IPS-20b (cell line): Measurements from ENCODE around the gene RHBDL3.
"Not testable (repeated sequence)": the region's sequence is repeated elsewhere in the genome, so short reads cannot be mapped to it uniquely, and the experiment has no call there.

Experiments used
- H3K27ac ChIP-seq: one replicate; pipeline ENCODE4 v1.5.1; 2013; ENCODE audit warnings: low read length
- H3K27me3 ChIP-seq: 2 replicates; pipeline ENCODE4 v1.6.1; 2013; ENCODE audit warnings: mild to moderate bottlenecking, low read length, inconsistent platforms; ENCODE audit not compliant: insufficient read depth
- H3K36me3 ChIP-seq: 2 replicates; pipeline ENCODE4 v1.6.1; 2013; ENCODE audit warnings: low read depth, mild to moderate bottlenecking, inconsistent platforms, low read length, moderate library complexity; ENCODE audit not compliant: insufficient read depth
- H3K4me1 ChIP-seq: 2 replicates; pipeline ENCODE4 v1.6.1; 2013; ENCODE audit warnings: mild to moderate bottlenecking, control low read depth, inconsistent platforms, low read length, moderate library complexity; ENCODE audit not compliant: insufficient read depth
- H3K4me3 ChIP-seq: 2 replicates; pipeline ENCODE4 v1.5.1; 2013; ENCODE audit warnings: mild to moderate bottlenecking, low read length, inconsistent platforms
- H3K9ac ChIP-seq: 2 replicates; pipeline ENCODE4 v1.6.1; 2013; ENCODE audit warnings: low read depth, mild to moderate bottlenecking, inconsistent platforms, low read length, moderate library complexity
- H3K9me3 ChIP-seq: 2 replicates; pipeline ENCODE4 v1.6.1; 2013; ENCODE audit warnings: mild to moderate bottlenecking, low read depth, low read length, inconsistent platforms; ENCODE audit not compliant: insufficient read depth

Gene RHBDL3

DNA sequence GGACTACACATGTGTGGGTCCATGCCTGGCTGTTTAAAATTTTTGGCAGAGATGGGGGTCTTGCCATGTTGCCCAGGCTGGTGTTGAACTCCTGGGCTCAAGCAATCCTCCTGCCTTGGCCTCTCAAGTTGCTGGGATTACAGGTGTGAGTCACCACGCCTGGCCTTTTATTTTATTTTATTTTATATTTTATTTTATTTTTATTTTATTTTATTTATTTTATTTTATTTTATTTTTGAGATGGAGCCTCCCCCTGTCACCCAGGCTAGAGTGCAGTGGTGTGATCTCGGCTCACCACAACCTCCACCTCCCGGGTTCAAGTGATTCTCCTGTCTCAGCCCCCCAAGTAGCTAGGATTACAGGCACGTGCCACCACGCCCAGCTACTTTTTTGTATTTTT is 51.0 kb downstream of the RHBDL3 start:
- not testable (repeated sequence) for H3K36me3 ChIP-seq, H3K27me3 ChIP-seq, H3K9me3 ChIP-seq, H3K27ac ChIP-seq, H3K9ac ChIP-seq, H3K4me1 ChIP-seq, H3K4me3 ChIP-seq

DNA sequence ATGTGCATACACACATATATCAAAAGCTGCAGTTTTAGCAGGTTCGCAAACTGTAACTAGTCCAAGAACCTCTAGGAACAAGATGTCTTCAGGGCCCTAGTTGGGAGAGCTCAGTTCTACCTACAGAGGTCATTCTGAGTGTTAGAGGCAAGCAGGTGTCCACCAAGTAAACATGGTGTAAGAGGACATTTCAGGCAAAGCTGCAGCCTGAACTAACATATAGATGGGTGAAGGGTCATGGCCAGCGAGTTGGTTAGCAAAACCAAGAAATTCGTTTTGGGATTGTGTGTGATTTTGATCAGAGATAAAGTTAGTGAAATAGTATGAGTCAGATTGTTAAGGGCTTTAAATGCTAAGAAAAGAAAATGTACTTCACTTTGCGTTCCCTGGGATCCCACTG is 51.7 kb downstream of the RHBDL3 start:
- H3K4me3 ChIP-seq = no peak overlapping the region
- no peak overlapping the region for H3K27ac ChIP-seq
- H3K36me3 ChIP-seq = no peaks in the 10 kb centered on the region
- H3K9me3 ChIP-seq = no peaks in the 10 kb centered on the region
- H3K4me1 ChIP-seq = no peaks in the 10 kb centered on the region
- H3K27me3 ChIP-seq = no peaks in the 10 kb centered on the region
- H3K9ac ChIP-seq = no peak overlapping the region

DNA sequence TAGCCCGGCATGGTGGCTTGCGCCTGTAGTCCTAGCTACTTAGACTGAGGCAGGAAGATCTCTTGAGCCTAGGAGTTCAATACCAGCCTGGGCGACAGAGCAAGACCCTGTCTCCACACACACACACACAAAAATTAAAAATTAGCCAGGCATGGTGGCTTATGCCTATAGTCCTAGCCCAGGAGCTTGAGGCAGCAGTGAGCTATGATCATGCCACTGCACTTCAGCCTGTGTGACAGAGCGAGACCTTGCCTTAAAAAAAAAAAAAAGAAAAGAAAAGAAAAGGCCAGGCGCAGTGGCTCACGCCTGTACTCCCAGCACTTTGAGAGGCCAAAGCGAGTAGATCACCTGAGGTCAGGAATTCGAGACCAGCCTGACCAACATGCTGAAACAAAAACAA is 52.4 kb downstream of the RHBDL3 start:
- Histone ChIP-seq H3K4me1 (no peaks in the 10 kb centered on the region), H3K27me3 (no peaks in the 10 kb centered on the region), H3K27ac (no peak overlapping the region), H3K9me3 (no peaks in the 10 kb centered on the region), H3K36me3 (no peaks in the 10 kb centered on the region), H3K9ac (no peak overlapping the region), H3K4me3 (no peak overlapping the region)

DNA sequence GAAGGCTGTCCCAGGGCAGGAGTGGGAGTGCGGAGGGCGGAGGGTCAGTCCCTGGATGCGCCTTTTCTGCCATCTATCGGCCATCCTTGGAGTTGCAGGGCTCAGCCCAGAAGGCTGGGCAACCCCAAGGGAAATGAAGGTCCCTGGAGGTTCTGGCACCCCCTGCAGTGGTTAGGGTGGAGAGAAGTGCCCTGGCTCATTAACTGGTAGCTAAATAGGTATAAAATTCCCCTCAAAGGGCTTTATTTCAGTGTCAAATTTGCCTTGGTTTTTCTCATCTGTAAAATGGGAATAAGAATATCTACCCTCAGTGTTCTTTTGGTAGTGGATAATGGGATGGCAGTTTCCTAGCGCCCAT is 53.9 kb downstream of the RHBDL3 start:
- no peaks in the 10 kb centered on the region for H3K36me3 ChIP-seq
- H3K4me1 ChIP-seq = peaks cover 8% of the 10 kb centered on the region; the same call in 1 of the 2 replicates
- no peak overlapping the region for H3K27ac ChIP-seq
- H3K9me3 ChIP-seq = no peaks in the 10 kb centered on the region
- H3K4me3 ChIP-seq = no peak overlapping the region
- H3K27me3 ChIP-seq = no peaks in the 10 kb centered on the region
- no peak overlapping the region for H3K9ac ChIP-seq

DNA sequence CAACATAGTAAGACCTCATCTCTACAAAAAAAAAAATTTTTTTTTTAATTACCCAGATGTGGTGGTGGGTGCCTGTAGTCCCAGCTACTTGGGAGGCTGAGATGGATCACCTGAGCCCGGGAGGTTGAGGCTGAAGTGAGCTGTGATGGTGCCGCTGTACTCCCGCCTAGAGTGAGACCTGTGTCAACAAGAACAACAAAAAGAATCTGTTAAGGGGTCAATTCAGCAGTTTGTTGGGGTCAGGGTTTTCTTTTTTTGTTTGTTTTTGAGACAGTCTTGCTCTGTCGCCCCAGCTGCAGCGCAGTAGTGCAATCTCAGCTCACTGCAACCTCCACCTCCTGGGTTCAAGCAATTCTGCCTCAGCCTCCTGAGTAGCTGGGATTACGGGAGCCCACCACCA is 54.4 kb downstream of the RHBDL3 start:
- not testable (repeated sequence) for H3K27me3 ChIP-seq, H3K4me3 ChIP-seq, H3K4me1 ChIP-seq, H3K36me3 ChIP-seq, H3K27ac ChIP-seq, H3K9me3 ChIP-seq, H3K9ac ChIP-seq

DNA sequence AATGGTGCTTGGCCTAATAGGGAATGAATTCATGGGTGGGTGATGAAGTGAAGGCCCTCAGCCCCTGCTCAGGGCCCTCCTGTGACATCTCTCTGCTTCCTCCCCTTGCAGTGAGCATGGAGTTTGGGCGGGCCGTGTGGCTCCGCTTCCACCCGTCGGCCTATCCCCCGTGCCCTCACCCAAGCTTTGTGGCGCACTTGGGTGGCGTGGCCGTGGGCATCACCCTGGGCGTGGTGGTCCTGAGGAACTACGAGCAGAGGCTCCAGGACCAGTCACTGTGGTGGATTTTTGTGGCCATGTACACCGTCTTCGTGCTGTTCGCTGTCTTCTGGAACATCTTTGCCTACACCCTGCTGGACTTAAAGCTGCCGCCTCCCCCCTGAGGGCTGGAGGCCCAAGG is 55.2 kb downstream of the RHBDL3 start:
- Histone ChIP-seq H3K9ac (no peak overlapping the region), H3K27ac (no peak overlapping the region), H3K27me3 (no peaks in the 10 kb centered on the region), H3K4me3 (no peak overlapping the region), H3K36me3 (no peaks in the 10 kb centered on the region), H3K9me3 (no peaks in the 10 kb centered on the region), H3K4me1 (peaks cover 8% of the 10 kb centered on the region; the same call in 1 of the 2 replicates)

DNA sequence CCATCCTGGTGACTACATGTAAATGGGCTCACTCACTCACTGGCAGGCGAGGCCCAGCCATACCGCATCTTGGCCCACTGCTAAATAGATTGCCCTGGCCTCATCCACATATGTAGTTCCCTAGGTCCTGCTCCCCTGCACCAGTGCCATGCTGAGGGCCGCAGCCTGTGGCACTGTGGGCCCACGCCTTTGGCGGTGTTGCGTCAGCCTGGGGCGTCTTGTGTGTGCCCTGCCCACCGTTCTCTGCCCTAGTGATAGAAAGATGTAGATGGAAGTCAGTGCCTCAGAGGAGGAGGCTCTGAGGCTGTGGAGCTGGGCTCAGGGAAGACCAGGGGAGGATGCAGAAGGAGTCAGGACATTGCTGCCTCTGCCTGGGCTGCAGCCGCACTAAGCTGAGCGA is 57.4 kb downstream of the RHBDL3 start:
- Histone ChIP-seq H3K27ac (no peak overlapping the region), H3K4me3 (no peak overlapping the region), H3K9me3 (no peaks in the 10 kb centered on the region), H3K4me1 (peaks cover 8% of the 10 kb centered on the region; the same call in 1 of the 2 replicates), H3K9ac (no peak overlapping the region), H3K27me3 (no peaks in the 10 kb centered on the region), H3K36me3 (no peaks in the 10 kb centered on the region)

DNA sequence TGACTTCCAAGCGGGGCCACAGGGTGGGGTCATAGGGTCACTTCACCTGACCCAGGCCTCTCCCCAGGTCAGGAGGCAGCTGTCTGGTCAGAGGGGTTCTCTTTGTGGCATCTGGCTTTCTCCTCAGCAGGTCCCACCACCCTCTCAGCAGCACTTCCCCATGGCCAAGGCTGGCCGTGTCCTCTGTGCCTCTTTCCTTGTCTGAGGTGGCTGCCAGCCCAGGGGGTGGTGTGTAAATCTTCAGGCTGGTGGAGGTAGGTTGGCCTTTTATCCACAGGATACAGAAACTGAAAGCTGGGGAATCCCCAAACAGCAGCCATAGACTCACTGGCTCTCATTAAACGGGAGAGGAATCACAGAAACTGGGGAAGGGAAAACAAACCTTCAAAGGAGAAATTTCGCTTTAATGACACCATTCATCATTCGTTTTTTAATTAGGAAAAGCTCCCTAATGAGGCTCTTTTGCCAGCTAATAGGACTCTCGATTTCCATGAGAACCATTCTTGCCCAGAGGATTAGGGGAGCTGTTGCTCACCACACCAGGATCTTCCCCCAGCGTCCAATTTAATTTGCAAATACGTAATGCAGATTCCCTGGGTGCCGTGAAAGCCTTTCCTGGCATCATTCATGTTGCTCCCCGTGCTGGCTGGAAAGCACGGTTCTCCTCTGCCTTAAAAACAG is 58.3 kb downstream of the RHBDL3 start:
- Histone ChIP-seq H3K27me3 (no peaks in the 10 kb centered on the region), H3K4me3 (no peak overlapping the region), H3K27ac (peak overlapping the region; percentile 4), H3K4me1 (peaks cover 8% of the 10 kb centered on the region; the same call in 1 of the 2 replicates), H3K9ac (peak overlapping the region; percentile 39; the same call in 1 of the 2 replicates), H3K9me3 (no peaks in the 10 kb centered on the region), H3K36me3 (no peaks in the 10 kb centered on the region)

DNA sequence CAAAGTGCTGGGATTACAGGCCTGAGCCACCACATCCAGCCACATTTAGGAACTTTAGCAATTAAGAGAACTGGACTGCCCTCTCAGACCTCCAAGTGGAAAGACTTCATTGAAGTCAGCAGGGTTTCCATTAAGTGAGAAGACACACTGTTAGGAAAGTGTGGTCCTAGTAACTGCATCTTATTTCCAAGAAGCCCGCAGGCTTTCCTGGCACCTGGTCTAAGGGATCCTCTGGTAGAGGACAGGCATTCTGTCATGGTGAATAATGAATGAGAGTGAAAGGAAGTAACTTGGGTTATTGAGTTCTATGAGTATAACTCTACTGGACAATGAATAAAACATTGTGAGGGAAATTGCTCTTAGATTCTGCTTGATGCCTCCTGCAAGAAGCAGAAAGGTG is 62.3 kb downstream of the RHBDL3 start:
- peaks cover 8% of the 10 kb centered on the region; the same call in 1 of the 2 replicates for H3K4me1 ChIP-seq
- no peak overlapping the region for H3K9ac ChIP-seq
- no peak overlapping the region for H3K4me3 ChIP-seq
- no peaks in the 10 kb centered on the region for H3K9me3 ChIP-seq
- H3K27me3 ChIP-seq = no peaks in the 10 kb centered on the region
- H3K36me3 ChIP-seq = peaks cover 6% of the 10 kb centered on the region
- no peak overlapping the region for H3K27ac ChIP-seq

DNA sequence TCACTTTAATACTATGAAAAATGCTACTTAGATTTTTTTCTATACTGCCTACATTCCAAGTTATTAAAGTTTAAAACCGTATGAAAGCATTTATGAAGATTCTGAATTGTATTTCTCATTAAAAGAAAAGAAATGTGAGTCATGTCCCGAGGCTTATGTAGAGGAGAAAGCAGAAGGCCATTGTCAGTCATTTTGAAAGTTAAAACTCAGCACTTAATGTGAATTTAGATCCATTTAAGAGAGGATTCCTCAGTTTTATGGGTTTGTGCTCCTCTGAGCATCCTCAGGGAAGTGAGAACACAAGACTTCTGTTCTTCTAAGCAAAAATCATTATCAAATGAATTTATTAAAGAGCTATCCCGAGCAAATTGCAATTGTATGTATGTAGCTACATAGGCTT is 64.5 kb downstream of the RHBDL3 start:
- Histone ChIP-seq H3K9me3 (no peaks in the 10 kb centered on the region), H3K4me3 (no peak overlapping the region), H3K36me3 (peaks cover 28% of the 10 kb centered on the region), H3K27me3 (no peaks in the 10 kb centered on the region), H3K27ac (no peak overlapping the region), H3K4me1 (no peaks in the 10 kb centered on the region), H3K9ac (no peak overlapping the region)

DNA sequence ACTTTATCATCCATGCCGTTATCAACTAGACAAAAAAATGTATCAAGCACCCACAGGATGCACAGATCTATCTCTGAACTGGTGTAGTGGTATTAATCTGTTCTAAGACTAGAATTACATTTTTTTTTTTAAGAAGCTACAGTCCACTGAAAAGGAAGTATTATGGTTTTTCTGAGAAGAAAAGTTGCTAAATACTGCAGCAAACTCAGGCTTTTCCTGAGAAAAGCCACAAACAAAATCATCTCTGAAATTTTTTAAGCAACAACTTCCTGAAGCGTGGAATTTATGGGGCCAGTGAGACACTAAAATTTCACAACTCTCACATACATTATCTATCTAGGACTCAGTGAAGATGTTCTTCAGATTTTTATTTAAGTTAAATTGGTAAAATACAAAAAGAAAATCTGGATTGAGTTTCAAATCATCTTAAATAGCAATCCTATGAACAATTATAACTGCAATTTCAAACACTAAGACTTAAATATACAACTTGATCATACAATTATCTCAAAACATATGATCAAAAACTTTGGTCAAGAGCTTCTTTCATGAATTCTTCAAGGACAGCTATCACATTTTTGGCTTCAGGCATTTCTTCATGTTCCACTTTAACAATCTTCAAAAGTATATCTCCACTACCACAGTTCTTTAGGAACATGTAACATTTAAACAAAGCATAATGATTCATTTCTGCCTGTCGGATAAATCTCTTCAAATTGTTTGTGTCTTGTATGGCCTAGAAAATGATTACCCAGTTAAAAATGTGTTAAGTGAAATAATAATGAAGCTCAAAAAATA is 65.8 kb downstream of the RHBDL3 start:
- Histone ChIP-seq H3K27me3 (no peaks in the 10 kb centered on the region), H3K27ac (no peak overlapping the region), H3K9ac (no peak overlapping the region), H3K4me1 (no peaks in the 10 kb centered on the region), H3K9me3 (no peaks in the 10 kb centered on the region), H3K4me3 (no peak overlapping the region), H3K36me3 (peaks cover 41% of the 10 kb centered on the region)

DNA sequence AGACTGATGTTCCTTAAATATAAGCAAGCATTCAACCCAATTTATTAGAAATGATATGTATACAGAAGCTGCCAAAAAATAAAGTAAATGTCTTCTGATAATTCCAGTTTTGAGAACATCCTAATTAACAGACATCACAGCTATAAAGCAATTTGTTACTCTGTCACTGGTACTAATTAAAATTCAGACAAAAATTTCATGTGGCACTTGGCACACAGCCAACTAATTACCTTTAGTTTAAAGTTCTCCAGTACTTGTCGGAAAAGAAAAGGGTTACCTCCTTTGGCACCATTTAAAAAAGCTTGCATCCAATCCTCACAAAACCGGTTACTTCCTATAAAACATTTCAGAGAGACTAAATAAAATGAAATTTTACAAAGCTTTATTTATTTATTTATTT is 67.6 kb downstream of the RHBDL3 start:
- H3K27ac ChIP-seq = no peak overlapping the region
- no peak overlapping the region for H3K4me3 ChIP-seq
- no peaks in the 10 kb centered on the region for H3K27me3 ChIP-seq
- no peaks in the 10 kb centered on the region for H3K4me1 ChIP-seq
- H3K36me3 ChIP-seq = peaks cover 56% of the 10 kb centered on the region
- H3K9me3 ChIP-seq = no peaks in the 10 kb centered on the region
- no peak overlapping the region for H3K9ac ChIP-seq
